DMS 273 (cell line): Measurements from ENCODE around the gene NEIL1.

ENCODE experiments used
- DNase-seq: peaks from one replicate; lab custom pipeline; 2025; ENCODE audit not compliant: unreplicated experiment; lab: John Stamatoyannopoulos, UW

Gene NEIL1

DNA sequence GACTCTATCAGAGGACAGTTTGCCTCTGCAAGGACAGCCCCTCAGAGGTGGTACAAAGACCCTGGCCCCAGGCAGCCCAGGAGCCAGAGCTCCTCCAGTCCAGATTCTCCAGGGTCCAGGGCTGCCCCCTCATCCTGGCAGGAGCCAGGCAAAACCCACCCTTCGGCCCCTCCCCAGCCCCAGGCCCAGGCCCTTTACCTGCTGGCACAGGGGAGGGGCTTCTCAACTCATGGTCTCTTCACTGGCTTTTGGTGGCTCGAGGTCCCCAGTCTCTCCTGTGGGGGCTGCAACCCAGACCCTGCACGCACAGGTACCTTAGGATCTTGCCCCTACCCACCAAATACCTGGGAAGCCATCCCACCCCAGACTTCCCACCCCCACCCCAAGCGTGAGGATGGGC, 8.5 kb downstream of the NEIL1 start:
- DNase-seq, result no peak

GRCh38 chr15:75356006-75356405, 9.2 kb downstream of the NEIL1 start:
- no peak for DNase-seq

DNA sequence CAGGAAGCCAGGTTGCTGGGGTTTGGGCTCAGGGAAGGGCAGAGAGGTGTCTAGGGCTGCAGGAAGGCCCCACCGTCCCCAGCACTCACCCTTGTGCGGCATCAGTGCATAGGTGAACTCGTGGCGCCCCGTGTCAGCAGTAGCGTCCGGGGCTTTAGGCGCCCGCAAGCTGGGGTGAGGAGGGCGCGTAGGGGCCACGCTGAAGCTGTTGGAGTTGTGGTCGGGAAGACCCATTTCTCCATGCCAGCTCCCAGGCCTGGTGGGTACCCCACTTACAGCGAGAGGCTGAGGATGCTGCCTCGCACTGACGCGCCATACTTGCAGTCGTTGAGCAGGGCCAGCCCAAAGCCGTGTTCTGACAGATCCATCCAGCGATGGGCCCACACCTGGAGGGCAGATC, 9.7 kb downstream of the NEIL1 start:
- no peak for DNase-seq

- DNase-seq, result no peak
These were observed 11.3 kb downstream of the NEIL1 start for GRCh38 chr15:75357976-75358673.

GRCh38 chr15:75358771-75359536, 12.1 kb downstream of the NEIL1 start:
- no peak for DNase-seq

- DNase-seq, result no peak
These were observed 12.9 kb downstream of the NEIL1 start for GRCh38 chr15:75359537-75360250.

- DNase-seq, result no peak
These were observed 13.6 kb downstream of the NEIL1 start for GRCh38 chr15:75360391-75360790.

DNA sequence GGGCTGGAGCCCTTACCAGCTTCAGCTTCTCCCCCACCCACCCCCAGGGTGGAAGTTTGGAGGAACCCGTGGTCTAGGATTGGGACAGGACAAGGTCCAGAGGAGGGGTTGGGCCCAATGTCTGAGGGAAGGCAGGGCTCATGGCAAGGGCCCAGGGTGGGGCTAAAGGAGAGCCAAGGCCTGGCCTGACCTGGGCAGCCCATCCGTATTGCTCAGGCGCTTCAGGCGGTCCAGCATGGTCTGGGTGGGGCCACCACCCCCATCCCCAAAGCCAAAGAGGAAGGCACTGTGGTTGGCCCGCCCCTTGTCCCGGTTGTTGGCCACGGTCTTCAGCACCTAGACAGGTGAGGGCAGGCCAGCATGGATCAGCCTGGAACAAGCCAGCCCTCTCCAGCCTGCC, 14.0 kb downstream of the NEIL1 start:
- DNase-seq, result no peak

DNA sequence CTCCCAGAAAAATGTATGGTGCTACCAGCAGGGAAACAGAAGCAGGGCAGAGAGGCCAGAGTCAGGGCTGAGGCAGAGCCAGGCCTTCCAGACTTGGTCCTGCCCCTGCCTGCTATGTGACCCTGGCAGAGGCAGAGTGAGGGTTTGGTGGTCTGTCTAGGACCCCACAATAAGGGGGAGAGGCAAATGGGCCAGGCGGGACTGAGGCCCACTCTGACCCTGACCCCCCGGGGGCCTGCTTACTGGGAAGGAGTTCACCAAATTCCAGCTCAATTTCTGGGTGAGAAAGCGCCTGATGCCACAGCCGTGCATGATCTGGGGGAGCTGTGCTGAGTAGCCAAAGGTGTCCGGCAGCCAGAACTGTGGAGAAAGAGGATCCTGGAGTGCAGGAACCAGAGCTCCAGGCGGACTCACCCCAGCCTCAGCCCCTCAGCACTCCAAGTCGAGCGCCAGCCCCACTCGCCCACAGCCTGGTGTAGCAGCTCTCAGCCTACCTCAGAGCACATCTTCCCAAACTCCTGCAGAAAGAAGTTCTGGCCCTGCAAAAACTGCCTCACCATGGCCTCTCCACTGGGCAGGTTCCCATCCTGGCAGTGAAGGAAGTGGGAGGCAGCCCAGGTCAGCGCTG, 14.6 kb downstream of the NEIL1 start:
- DNase-seq, result no peak

- no peak for DNase-seq
These were observed 15.3 kb downstream of the NEIL1 start for GRCh38 chr15:75361989-75362641.

DNA sequence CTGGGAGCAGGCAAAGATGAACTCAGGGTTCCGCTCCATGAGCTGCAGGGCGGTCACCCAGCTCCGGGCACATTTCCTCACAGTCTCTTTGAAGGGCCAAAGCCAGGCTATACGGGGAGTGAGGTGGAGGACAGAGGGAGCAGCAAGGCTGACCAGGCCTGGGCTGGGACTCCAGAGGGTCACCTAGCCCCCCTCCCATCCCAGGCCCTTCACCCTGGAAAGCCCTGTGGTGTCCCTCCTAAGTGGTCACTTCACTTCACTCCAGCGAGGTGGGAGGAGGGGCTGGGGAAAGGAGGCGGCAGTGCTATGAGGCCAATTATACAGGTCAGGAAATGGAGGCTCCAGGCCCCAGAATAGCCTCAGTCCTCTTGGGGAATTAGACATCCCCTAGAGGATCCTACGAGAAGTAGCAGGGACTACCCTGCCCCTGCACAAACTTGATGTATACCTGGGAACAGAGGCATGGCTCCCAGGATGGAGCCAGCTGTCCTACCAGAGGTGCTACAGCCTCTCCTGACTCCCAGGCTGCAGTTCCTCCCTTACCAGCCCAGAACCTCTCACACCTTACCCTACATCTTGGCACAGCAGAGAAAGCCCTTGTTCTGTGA, 15.9 kb downstream of the NEIL1 start:
- DNase-seq, result no peak

DNA sequence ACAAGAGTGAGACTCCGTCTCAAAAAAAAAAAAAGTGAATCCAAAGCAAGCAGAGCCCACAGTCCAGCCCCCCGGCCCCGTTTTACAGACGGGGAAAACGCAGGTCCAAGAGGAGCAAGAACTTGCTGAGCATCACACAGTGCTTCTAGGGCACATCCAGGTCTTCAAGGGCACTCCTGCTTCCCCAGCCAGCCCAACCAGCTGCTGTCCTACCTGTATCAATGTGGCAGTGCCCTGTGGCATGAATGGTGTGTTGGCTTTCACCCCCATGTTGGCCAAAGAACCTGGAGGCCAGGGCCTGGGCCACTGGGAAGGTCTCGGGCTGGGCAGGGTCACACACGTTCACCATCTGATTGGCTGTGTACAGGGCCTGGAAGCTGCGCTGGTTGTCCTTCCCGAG, 16.9 kb downstream of the NEIL1 start:
- no peak for DNase-seq

DNA sequence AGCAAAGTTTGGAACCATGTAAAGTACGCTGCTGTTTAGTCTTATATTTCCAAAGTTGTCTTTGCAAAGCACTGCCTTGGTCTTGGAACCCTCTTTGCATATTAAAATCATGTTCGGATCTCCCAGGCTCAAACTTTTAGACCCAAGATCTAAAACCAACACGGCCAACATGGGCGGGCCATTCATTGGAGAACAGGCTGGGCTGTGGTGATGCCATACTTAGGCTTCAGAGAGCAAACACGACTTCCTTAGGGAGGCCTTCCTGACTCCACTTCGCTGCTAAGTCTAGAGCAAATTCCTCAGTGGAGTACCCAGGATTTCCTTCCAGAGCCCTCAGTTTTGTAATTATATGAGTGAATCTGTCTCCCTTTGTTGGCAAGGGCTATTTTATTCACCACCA, 18.0 kb downstream of the NEIL1 start:
- DNase-seq, result no peak

- DNase-seq, result no peak
These were observed 19.3 kb downstream of the NEIL1 start for GRCh38 chr15:75366163-75366562.

- DNase-seq, result no peak
These were observed 20.2 kb downstream of the NEIL1 start for GRCh38 chr15:75367006-75367405.

- no peak for DNase-seq
These were observed 20.6 kb downstream of the NEIL1 start for GRCh38 chr15:75367406-75367912.

GRCh38 chr15:75367913-75368688, 21.3 kb downstream of the NEIL1 start, which contains the start of gene MAN2C1:
Gene MAN2C1 (minus strand): TSS chr15:75368607. CDS start chr15:75368583, 24 bp downstream.
- DNase-seq, result peak; percentile 96

DNA sequence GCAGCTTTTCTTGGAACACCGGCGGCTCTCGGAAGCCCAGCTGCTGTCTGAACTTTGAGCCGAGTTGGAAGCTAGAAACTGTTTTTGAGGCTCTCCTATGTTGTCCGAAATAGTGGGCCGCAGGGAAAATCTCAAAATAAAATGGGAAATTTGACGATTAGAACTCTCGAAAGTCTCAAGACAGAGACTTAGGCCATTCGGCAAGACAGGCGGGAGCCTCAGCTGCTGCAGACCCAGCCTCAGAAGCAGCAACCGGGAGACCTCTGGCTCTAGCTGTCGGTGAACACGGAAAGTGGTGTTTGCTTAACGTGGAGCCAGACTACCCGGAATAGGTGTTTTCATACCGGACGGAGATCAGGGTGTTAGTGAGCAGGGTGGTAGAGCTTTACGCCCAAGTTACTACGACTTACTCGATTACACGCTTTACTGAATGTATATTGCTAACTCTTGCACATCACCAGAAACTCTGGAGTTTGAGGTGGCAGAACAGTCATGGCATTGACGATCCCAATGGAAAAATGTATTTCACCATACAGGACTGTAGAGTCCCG, 21.9 kb downstream of the NEIL1 start:
- DNase-seq, result peak; percentile 42

- DNase-seq, result no peak
These were observed 23.2 kb downstream of the NEIL1 start for GRCh38 chr15:75369897-75370581.
